ENCODE data around the gene ING1.

The ING1 gene

DNA sequence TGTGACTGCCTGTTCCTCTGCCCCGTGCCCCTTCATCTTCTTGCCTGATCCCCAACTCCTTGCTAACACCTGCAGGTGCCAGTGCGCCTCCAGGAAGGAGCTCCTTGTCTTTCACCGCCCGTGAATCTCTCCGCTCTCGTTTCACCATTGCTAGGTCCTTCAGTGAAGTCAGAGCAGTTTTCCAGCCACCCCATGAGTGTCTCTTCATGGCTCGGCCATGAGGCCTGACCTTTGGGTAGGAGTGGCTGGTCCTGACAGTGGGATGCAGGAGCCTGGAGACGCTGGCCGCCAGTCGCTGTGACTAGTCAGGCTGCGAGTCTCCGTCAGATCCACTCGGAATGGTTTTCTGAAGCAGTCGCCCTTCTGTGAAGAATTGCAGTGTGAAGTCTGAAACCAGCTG is 43.8 kb downstream of the ING1 start:
- TF ChIP-seq, protein P1, sequence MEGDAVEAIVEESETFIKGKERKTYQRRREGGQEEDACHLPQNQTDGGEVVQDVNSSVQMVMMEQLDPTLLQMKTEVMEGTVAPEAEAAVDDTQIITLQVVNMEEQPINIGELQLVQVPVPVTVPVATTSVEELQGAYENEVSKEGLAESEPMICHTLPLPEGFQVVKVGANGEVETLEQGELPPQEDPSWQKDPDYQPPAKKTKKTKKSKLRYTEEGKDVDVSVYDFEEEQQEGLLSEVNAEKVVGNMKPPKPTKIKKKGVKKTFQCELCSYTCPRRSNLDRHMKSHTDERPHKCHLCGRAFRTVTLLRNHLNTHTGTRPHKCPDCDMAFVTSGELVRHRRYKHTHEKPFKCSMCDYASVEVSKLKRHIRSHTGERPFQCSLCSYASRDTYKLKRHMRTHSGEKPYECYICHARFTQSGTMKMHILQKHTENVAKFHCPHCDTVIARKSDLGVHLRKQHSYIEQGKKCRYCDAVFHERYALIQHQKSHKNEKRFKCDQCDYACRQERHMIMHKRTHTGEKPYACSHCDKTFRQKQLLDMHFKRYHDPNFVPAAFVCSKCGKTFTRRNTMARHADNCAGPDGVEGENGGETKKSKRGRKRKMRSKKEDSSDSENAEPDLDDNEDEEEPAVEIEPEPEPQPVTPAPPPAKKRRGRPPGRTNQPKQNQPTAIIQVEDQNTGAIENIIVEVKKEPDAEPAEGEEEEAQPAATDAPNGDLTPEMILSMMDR (IDR thresholded peaks at IDR 0.05; ENCODE audit: low read length, missing control alignments): no peak
- no peak for DNase-seq (ENCODE audit: low read depth)
- no peak overlapping the region for H3K4me3 ChIP-seq (replicated peaks; ENCODE audit: low read depth, low read length)

DNA sequence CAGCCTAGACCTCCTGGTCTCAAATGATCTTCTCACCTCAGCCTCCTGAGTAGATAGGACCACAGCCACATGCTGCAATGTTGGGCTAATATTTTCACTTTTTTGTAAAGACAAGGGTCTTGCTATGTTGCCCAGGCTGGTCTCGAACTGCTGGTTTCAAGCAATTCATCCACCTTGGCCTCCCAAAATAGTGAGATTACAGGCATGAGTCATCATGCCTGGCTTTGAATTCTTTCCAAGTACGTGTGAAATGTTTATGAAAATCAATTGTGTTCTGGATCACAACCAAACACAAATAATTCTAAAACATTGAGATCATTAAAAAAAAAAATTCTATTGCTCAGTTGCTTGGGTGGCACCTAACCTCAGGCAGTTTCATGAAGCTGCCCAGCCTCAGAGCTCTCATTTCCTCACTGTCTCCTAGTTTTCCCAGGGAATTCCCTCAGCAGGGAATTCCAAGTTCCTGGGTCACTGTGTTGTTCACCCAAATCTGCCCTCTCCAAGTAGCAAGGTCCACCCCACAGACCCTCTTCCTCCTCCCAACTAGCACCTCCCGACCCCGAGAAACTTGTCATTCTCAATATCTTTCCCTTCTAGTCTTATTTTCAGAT is 44.8 kb downstream of the ING1 start:
- TF ChIP-seq, protein P1 (IDR thresholded peaks at IDR 0.05; ENCODE audit: low read length, missing control alignments): no peak
- no peak overlapping the region for H3K4me3 ChIP-seq (replicated peaks; ENCODE audit: low read depth, low read length)
- DNase-seq (ENCODE audit: low read depth): peak; percentile 67

DNA sequence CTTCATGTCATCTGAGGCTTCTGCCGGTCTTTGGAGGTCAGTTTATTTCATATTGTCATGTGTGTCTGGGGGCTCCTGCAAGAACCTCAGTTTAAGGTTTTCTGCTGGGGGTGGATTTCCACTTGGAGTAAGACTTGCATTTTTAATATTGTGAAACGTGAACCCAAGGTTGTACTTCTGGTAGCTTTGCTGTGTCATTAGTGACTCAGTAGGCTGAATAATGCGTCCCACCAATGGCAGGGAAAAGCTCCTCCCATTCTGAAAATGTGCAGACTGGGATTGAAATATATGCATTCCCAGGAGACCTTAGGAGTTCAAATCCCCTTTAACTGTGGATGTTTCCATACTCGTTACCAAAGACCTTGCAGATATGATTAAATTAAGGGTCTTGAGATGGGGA is 46.2 kb downstream of the ING1 start:
- TF ChIP-seq, protein P1 (IDR thresholded peaks at IDR 0.05; ENCODE audit: low read length, missing control alignments): no peak
- no peak overlapping the region for H3K4me3 ChIP-seq (replicated peaks; ENCODE audit: low read depth, low read length)
- DNase-seq (ENCODE audit: low read depth): peak; percentile 74

DNA sequence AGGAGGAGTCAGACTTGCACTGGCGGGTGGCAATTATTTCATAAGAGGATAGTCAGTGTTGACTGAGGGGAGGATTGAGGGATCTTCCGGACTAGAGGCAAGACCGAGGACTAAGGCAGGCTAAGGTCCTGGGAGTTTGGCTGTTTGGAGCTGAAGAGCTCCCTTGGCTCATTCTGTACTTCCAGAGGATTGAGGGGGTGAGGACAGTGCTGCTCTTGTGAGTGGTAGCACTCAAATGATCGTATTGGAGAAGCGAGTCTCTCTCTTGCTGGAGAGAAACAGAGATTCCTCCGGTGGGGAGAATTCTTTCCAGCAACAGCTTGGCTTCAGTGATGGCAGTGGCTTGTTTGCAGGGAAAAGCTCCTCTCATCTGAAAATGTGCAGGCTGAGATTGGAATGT is 47.1 kb downstream of the ING1 start:
- no peak for DNase-seq (ENCODE audit: low read depth)
- no peak overlapping the region for H3K4me3 ChIP-seq (replicated peaks; ENCODE audit: low read depth, low read length)
- TF ChIP-seq, protein P1 (IDR thresholded peaks at IDR 0.05; ENCODE audit: low read length, missing control alignments): no peak

DNA sequence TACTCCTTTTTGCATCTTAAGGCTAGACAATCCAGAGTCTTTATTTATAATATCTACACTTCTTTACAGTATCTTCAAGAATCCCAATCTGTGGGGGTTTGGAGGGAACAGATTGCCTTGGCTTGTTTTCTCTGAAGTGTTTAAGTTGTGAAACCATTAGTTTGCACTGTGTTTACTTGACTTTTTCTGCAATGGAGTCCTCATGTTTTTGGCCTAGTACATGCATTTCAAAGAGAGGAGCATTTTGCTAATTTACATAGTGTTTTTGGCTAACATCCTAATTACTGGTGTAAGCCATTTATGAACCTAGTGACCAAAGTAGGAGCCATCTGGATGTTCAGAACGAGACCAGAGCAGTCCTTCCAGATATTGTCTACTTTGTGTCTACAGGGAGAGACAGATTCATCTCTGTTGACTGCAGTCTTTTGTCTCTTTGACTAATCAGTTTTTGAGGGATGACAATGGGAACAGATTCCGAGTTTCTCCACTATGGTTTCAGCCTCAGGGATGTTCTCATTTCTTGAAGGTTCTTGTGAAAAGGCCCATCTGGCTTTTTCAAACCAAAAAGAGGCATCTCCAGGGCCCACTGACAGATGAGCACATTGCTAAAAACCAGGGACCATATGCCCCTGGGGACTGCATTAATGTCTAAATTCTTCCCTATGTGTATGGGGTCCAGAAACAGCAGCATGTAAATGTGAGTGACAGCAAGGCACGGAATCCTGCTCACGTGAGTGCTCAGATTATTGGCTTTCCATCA is 53.4 kb downstream of the ING1 start:
- H3K4me3 ChIP-seq (replicated peaks; ENCODE audit: low read depth, low read length): no peak overlapping the region
- DNase-seq (ENCODE audit: low read depth): no peak
- TF ChIP-seq, protein P1 (IDR thresholded peaks at IDR 0.05; ENCODE audit: low read length, missing control alignments): no peak

DNA sequence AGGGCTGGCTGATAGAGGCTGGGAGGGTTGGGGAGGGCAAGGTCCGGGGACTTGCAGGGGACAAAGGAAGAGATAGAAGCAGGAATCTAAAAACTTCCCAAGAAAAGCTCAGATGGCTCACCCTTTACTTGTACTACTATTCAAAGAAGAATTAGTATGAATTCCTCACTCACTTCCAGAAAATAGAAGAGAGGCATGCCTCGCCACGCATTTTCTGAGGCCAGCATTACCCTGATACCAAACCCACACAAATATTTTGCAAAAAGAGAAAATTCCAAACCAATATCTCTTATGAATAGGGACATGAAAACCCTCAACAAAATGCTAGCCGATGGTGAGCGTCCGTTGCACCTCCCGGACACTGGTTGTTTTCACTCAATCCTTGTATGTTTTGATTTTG is 54.0 kb downstream of the ING1 start:
- TF ChIP-seq, protein P1 (IDR thresholded peaks at IDR 0.05; ENCODE audit: low read length, missing control alignments): no peak
- no peak overlapping the region for H3K4me3 ChIP-seq (replicated peaks; ENCODE audit: low read depth, low read length)
- no peak for DNase-seq (ENCODE audit: low read depth)

DNA sequence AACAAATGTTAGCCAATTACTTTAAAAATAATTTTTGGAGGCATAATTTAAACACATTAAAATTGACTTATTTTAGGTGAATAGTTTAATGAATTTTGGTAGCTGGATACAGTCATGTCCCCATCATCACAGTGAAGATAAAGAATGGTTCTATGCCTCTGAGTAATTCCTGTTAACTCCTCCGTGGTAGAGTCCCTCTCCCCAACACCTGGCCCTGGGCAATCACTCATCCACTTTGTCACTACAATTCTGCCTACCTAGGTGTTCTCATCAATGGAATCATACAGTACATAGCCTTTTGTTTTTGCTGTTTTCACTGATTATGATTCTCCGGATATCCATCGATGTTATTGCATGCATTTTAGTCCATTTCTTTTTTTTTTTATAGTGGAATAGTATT is 55.6 kb downstream of the ING1 start:
- no peak overlapping the region for H3K4me3 ChIP-seq (replicated peaks; ENCODE audit: low read depth, low read length)
- TF ChIP-seq, protein P1 (IDR thresholded peaks at IDR 0.05; ENCODE audit: low read length, missing control alignments): no peak
- no peak for DNase-seq (ENCODE audit: low read depth)
